Stomach (tissue), 9 donors: ENCODE results near the gene MFSD12. TPM values are rescaled to one million over a fixed set of nuclear protein-coding genes. Genes with fewer than 3 reads are reported as not detected.
A peak's percentile ranks its signal among the peaks of the same experiment; 100 is the strongest.
"Not testable (repeated sequence)": the region's sequence is repeated elsewhere in the genome, so short reads cannot be mapped to it uniquely, and the experiment has no call there.

Source experiments
- DNase-seq, 2 donors: peaks; one replicate each; pipeline versions ENCODE4 v3.0.0 to v3.0.0-alpha.2; 2013 to 2019
- H3K27ac ChIP-seq, 5 donors: fragments of 200-600 bp in 4 of 5; sonication (generic) in 4 of 5; one replicate each; pipeline ENCODE4 v1.5.1; 2013 to 2019; ENCODE audit warnings: mild to moderate bottlenecking in 1 of 5, moderate library complexity in 1 of 5
- H3K27me3 ChIP-seq, 3 donors: fragments of 200-600 bp; sonication (generic); one replicate each; pipeline ENCODE4 v1.5.1; 2017 to 2019; ENCODE audit warnings: mixed run types in 1 of 3
- H3K36me3 ChIP-seq, 4 donors: fragments of 200-600 bp; sonication (generic); 1 replicate in 3 of 4; 2 replicates in 1 of 4; pipeline ENCODE4 v1.5.1; 2016 to 2019
- H3K4me1 ChIP-seq, 4 donors: fragments of 200-600 bp; sonication (generic); one replicate each; pipeline ENCODE4 v1.5.1; 2016 to 2019
- H3K4me3 ChIP-seq, 4 donors: fragments of 200-600 bp; sonication (generic) in 3 of 4; one replicate each; pipeline ENCODE4 v1.5.1; 2016 to 2019; ENCODE audit warnings: mild to moderate bottlenecking in 1 of 4
- H3K9me3 ChIP-seq, 4 donors: fragments of 200-600 bp; sonication (generic); one replicate each; pipeline ENCODE4 v1.5.1; 2016 to 2019
- CTCF ChIP-seq, 7 experiments: fragments of 450-650 bp in 4 of 7; fragments of 200-600 bp in 3 of 7; sonication (generic) in 3 of 7; IDR thresholded peaks; one replicate each; pipeline ENCODE4 v1.5.1; 2016 to 2019; ENCODE audit warnings: antibody characterized with exemption in 7 of 7, control low read depth in 2 of 7, mild to moderate bottlenecking in 1 of 7
- EP300 ChIP-seq: sonication (generic); formaldehyde crosslinking; IDR thresholded peaks from one replicate; pipeline ENCODE4 v1.6.1; 2017; ENCODE audit warnings: antibody characterized with exemption
- POLR2A ChIP-seq, 4 donors: fragments of 450-650 bp; IDR thresholded peaks; one replicate each; pipeline ENCODE4 v1.6.1; 2016; ENCODE audit warnings: antibody characterized with exemption in 4 of 4, control low read depth in 2 of 4, mild to moderate bottlenecking in 1 of 4, moderate library complexity in 1 of 4
- POLR2AphosphoS5 ChIP-seq, 3 donors: sonication (generic); formaldehyde crosslinking; IDR thresholded peaks; one replicate each; pipeline ENCODE4 v1.6.1; 2016; ENCODE audit warnings: antibody characterized with exemption in 3 of 3
- WGBS, 5 donors: extraction: QIAGEN DNeasy Blood & Tissue Kit in 3 of 5; methylation state at CpG; one replicate each; pipeline versions ENCODE4 v1.1.5 to v1.1.7; 2013 to 2018; 5-methylcytosine and 5-hydroxymethylcytosine counted together
- intact Hi-C: fragments of 100-400 bp; cut with DNase I; formaldehyde crosslinking; loops from one replicate; pipeline ENCODE4 v1.15.1; 2023; ENCODE audit warnings: low total_unique reads
- polyA plus RNA-seq, 3 donors: library from polyadenylated mRNA; stranded (reverse); fragments of 200-250 nt; gene quantifications; one replicate each; pipeline ENCODE4 v1.2.3, GENCODE V29; 2013
- total RNA-seq, 5 donors: library from RNA; depleted of rRNA; stranded (reverse); fragments of >200 nt; gene quantifications; one replicate each; pipeline versions ENCODE4 v1.1.0 to v1.2.3, GENCODE V29; 2014 to 2016
- donor health status: healthy with polysubstance abuse.
- donor health status: Bipolar disorder and iron deficiency.
- donor health status: healthy.

Gene MFSD12
- total and polyA plus RNA-seq, 8 donors = 0.58 to 96.4 (median 34.8) TPM

GRCh38 chr19:3589439-3589838 is 32.1 kb upstream of the MFSD12 start:
- intact Hi-C loops = no loop called here

GRCh38 chr19:3586707-3587346 is 29.4 kb upstream of the MFSD12 start:
- TF ChIP-seq POLR2AphosphoS5 (IDR thresholded peaks at IDR 0.05) = no peak
- TF ChIP-seq EP300 = no peak
- TF ChIP-seq CTCF (IDR thresholded peaks at IDR 0.05) = no peak
- TF ChIP-seq POLR2A (IDR thresholded peaks at IDR 0.05) = no peak
- peak; percentile 34 to 75 for DNase-seq

More at GRCh38 chr19:3589439-3589838, 32.1 kb upstream of the MFSD12 start:
- peaks cover 14 to 23% (median 21%) of the 10 kb centered on the region in 4 donors for H3K4me1 ChIP-seq
- no peaks in the 10 kb centered on the region for H3K36me3 ChIP-seq
- no peaks in the 10 kb centered on the region for H3K9me3 ChIP-seq
- WGBS, 5 donors = 83 to 86% (median 84%) methylated on average over 10 to 11 of the region's 11 CpGs
- peaks cover 2 to 30% (median 18%) of the 10 kb centered on the region in 3 donors for H3K27me3 ChIP-seq
- no peak for DNase-seq
- no peak overlapping the region for H3K27ac ChIP-seq
- no peak for TF ChIP-seq CTCF (IDR thresholded peaks at IDR 0.05)
- no peak for TF ChIP-seq POLR2A (IDR thresholded peaks at IDR 0.05)
- no peak for TF ChIP-seq POLR2AphosphoS5 (IDR thresholded peaks at IDR 0.05)
- TF ChIP-seq EP300 = no peak
- H3K4me3 ChIP-seq = no peak overlapping the region

GRCh38 chr19:3586127-3586626 is 28.8 kb upstream of the MFSD12 start:
- Histone ChIP-seq H3K27ac (peak overlapping the region in 1 of 5 donors; percentile 42), H3K9me3 (no peaks in the 10 kb centered on the region), H3K4me3 (peak overlapping the region; percentile 27 to 47 (median 37)), H3K4me1 (peaks cover 14 to 23% (median 21%) of the 10 kb centered on the region in 4 donors), H3K27me3 (peaks cover 2 to 31% (median 18%) of the 10 kb centered on the region in 3 donors), H3K36me3 (no peaks in the 10 kb centered on the region)
- intact Hi-C loops = no loop called here
- peak in 1 of 2 donors; percentile 39 for DNase-seq
- peak in 2 of 7 experiments; percentile 39 to 40 for TF ChIP-seq CTCF (IDR thresholded peaks at IDR 0.05)
- TF ChIP-seq EP300 = no peak
- TF ChIP-seq POLR2AphosphoS5 (IDR thresholded peaks at IDR 0.05) = no peak
- TF ChIP-seq POLR2A (IDR thresholded peaks at IDR 0.05) = no peak
- WGBS, 5 donors = 25 to 58% (median 27%) methylated on average over 10 to 16 of the region's 16 CpGs

More at GRCh38 chr19:3586707-3587346, 29.4 kb upstream of the MFSD12 start:
- intact Hi-C loops = no loop called here
- Histone ChIP-seq H3K4me3 (no peak overlapping the region), H3K4me1 (peaks cover 14 to 23% (median 21%) of the 10 kb centered on the region in 4 donors), H3K27me3 (peaks cover 2 to 31% (median 18%) of the 10 kb centered on the region in 3 donors), H3K27ac (peak overlapping the region in 1 of 5 donors; percentile 44), H3K9me3 (no peaks in the 10 kb centered on the region), H3K36me3 (no peaks in the 10 kb centered on the region)
- 43 to 66% (median 55%) methylated on average over 17 to 31 of the region's 31 CpGs for WGBS, 5 donors

- WGBS, 5 donors = 2 to 30% (median 7%) methylated on average over 2 to 78 of the region's 84 CpGs
- H3K9me3 ChIP-seq = no peaks in the 10 kb centered on the region
- intact Hi-C loops = no loop called here
- peak within 1 kb of the TSS; percentile 27 to 47 (median 37) for H3K4me3 ChIP-seq
- peaks cover 14 to 26% (median 21%) of the 10 kb centered on the region in 4 donors for H3K4me1 ChIP-seq
- peak within 1 kb of the TSS in 2 of 5 donors; percentile 21 to 42 for H3K27ac ChIP-seq
- TF ChIP-seq POLR2AphosphoS5 (IDR thresholded peaks at IDR 0.05) (no peak), EP300 (no peak), POLR2A (IDR thresholded peaks at IDR 0.05) (no peak), CTCF (IDR thresholded peaks at IDR 0.05) (no peak)
- H3K27me3 ChIP-seq = peaks cover 2 to 31% (median 18%) of the 10 kb centered on the region in 3 donors
- peak in 1 of 2 donors; percentile 26 for DNase-seq
- H3K36me3 ChIP-seq = no peaks in the 10 kb centered on the region
These were observed 28.1 kb upstream of the MFSD12 start, which contains the start of gene GIPC3 for GRCh38 chr19:3585301-3586126. GIPC3 (plus strand) TSS chr19:3585478; CDS start chr19:3585598, 120 bp downstream.

GRCh38 chr19:3584036-3584802 is 26.8 kb upstream of the MFSD12 start:
- intact Hi-C loops = not testable (repeated sequence)
- 79 to 90% (median 83%) methylated on average over 15 of the region's 15 CpGs for WGBS, 5 donors

GRCh38 chr19:3581792-3582191 is 24.4 kb upstream of the MFSD12 start:
- intact Hi-C loops, H3K4me3 ChIP-seq, H3K9me3 ChIP-seq, DNase-seq, H3K27ac ChIP-seq: not testable (repeated sequence)
- H3K4me1 ChIP-seq = peaks cover 11 to 30% (median 17%) of the 10 kb centered on the region in 4 donors
- 76 to 85% (median 82%) methylated on average over 4 of the region's 4 CpGs for WGBS, 5 donors
- H3K27me3 ChIP-seq = peaks cover 2 to 30% (median 18%) of the 10 kb centered on the region in 3 donors
- peaks cover 0 to 12% (median 3%) of the 10 kb centered on the region in 4 donors for H3K36me3 ChIP-seq

More at GRCh38 chr19:3584036-3584802, 26.8 kb upstream of the MFSD12 start:
- not testable (repeated sequence) for H3K9me3 ChIP-seq, H3K36me3 ChIP-seq, DNase-seq, H3K4me3 ChIP-seq, H3K27ac ChIP-seq
- Histone ChIP-seq H3K4me1 (peaks cover 14 to 29% (median 21%) of the 10 kb centered on the region in 4 donors), H3K27me3 (peaks cover 2 to 31% (median 18%) of the 10 kb centered on the region in 3 donors)
